Mucosa of stomach (tissue), 1 donor: ENCODE results near the gene SRSF10.
"Not testable (repeated sequence)": the region's sequence is repeated elsewhere in the genome, so short reads cannot be mapped to it uniquely, and the experiment has no call there.

ENCODE experiments used
- H3K27me3 ChIP-seq: one replicate; pipeline ENCODE4 v1.7.0; 2013; ENCODE audit warnings: mild to moderate bottlenecking, low read length; ENCODE audit not compliant: control insufficient read depth, insufficient read depth
- H3K36me3 ChIP-seq: one replicate; pipeline ENCODE4 v1.7.0; 2013; ENCODE audit warnings: low read length; ENCODE audit not compliant: control insufficient read depth, insufficient read depth
- H3K4me1 ChIP-seq: one replicate; pipeline ENCODE4 v1.7.0; 2013; ENCODE audit warnings: mild to moderate bottlenecking, low read length; ENCODE audit not compliant: control insufficient read depth, insufficient read depth
- H3K4me3 ChIP-seq: one replicate; pipeline ENCODE4 v1.7.0; 2013; ENCODE audit warnings: low read length
- H3K9ac ChIP-seq: one replicate; pipeline ENCODE4 v1.7.0; 2013; ENCODE audit warnings: mild to moderate bottlenecking, low read length, moderate library complexity
- H3K9me3 ChIP-seq: one replicate; pipeline ENCODE4 v1.7.0; 2013; ENCODE audit warnings: mild to moderate bottlenecking, low read length, moderate library complexity; ENCODE audit not compliant: control insufficient read depth
- donor health status: Pancreatic carcinoma.

SRSF10 gene

GRCh38 chr1:24009406-24009805, 29.3 kb upstream of the SRSF10 start:
- Histone ChIP-seq H3K4me3 (no peak overlapping the region), H3K36me3 (no peaks in the 10 kb centered on the region), H3K4me1 (peaks cover 15% of the 10 kb centered on the region), H3K9ac (no peak overlapping the region), H3K9me3 (no peaks in the 10 kb centered on the region), H3K27me3 (no peaks in the 10 kb centered on the region)

- not testable (repeated sequence) for H3K9me3 ChIP-seq, H3K36me3 ChIP-seq, H3K4me3 ChIP-seq, H3K9ac ChIP-seq, H3K27me3 ChIP-seq
- H3K4me1 ChIP-seq = peaks cover 15% of the 10 kb centered on the region
These were observed 28.6 kb upstream of the SRSF10 start for GRCh38 chr1:24008574-24009184.

- H3K36me3 ChIP-seq = no peaks in the 10 kb centered on the region
- H3K9ac ChIP-seq = no peak overlapping the region
- H3K4me1 ChIP-seq = peaks cover 15% of the 10 kb centered on the region
- H3K9me3 ChIP-seq = no peaks in the 10 kb centered on the region
- H3K4me3 ChIP-seq = no peak overlapping the region
- H3K27me3 ChIP-seq = no peaks in the 10 kb centered on the region
These were observed 27.0 kb upstream of the SRSF10 start for GRCh38 chr1:24007079-24007478.

- Histone ChIP-seq H3K36me3 (no peaks in the 10 kb centered on the region), H3K4me3 (no peak overlapping the region), H3K9ac (no peak overlapping the region), H3K27me3 (no peaks in the 10 kb centered on the region), H3K4me1 (peaks cover 10% of the 10 kb centered on the region), H3K9me3 (no peaks in the 10 kb centered on the region)
These were observed 25.0 kb upstream of the SRSF10 start for GRCh38 chr1:24005163-24005562.

GRCh38 chr1:24004132-24004531, 24.0 kb upstream of the SRSF10 start:
- peaks cover under 1% of the 10 kb centered on the region for H3K4me1 ChIP-seq

GRCh38 chr1:24003331-24003972, 23.3 kb upstream of the SRSF10 start:
- Histone ChIP-seq H3K9ac (no peak overlapping the region), H3K4me3 (no peak overlapping the region)

More at GRCh38 chr1:24004132-24004531, 24.0 kb upstream of the SRSF10 start:
- H3K9ac ChIP-seq = no peak overlapping the region
- no peaks in the 10 kb centered on the region for H3K27me3 ChIP-seq
- no peaks in the 10 kb centered on the region for H3K36me3 ChIP-seq
- no peak overlapping the region for H3K4me3 ChIP-seq
- no peaks in the 10 kb centered on the region for H3K9me3 ChIP-seq

GRCh38 chr1:24002695-24003094, 22.6 kb upstream of the SRSF10 start:
- Histone ChIP-seq H3K27me3 (no peaks in the 10 kb centered on the region), H3K9me3 (no peaks in the 10 kb centered on the region), H3K4me1 (no peaks in the 10 kb centered on the region), H3K36me3 (no peaks in the 10 kb centered on the region), H3K9ac (no peak overlapping the region), H3K4me3 (no peak overlapping the region)

More at GRCh38 chr1:24003331-24003972, 23.3 kb upstream of the SRSF10 start:
- Histone ChIP-seq H3K27me3 (no peaks in the 10 kb centered on the region), H3K36me3 (no peaks in the 10 kb centered on the region), H3K4me1 (no peaks in the 10 kb centered on the region), H3K9me3 (no peaks in the 10 kb centered on the region)

- no peak overlapping the region for H3K9ac ChIP-seq
- no peaks in the 10 kb centered on the region for H3K36me3 ChIP-seq
These were observed 19.1 kb upstream of the SRSF10 start for GRCh38 chr1:23999156-23999671.

GRCh38 chr1:23997812-23998211, 17.7 kb upstream of the SRSF10 start:
- H3K9ac ChIP-seq = no peak overlapping the region
- no peaks in the 10 kb centered on the region for H3K36me3 ChIP-seq
- H3K27me3 ChIP-seq = no peaks in the 10 kb centered on the region
- H3K9me3 ChIP-seq = no peaks in the 10 kb centered on the region
- H3K4me3 ChIP-seq = no peak overlapping the region
- no peaks in the 10 kb centered on the region for H3K4me1 ChIP-seq

More at GRCh38 chr1:23999156-23999671, 19.1 kb upstream of the SRSF10 start:
- Histone ChIP-seq H3K4me1 (no peaks in the 10 kb centered on the region), H3K9me3 (no peaks in the 10 kb centered on the region), H3K4me3 (no peak overlapping the region), H3K27me3 (no peaks in the 10 kb centered on the region)

GRCh38 chr1:23996700-23997229, 16.6 kb upstream of the SRSF10 start:
- H3K27me3 ChIP-seq = no peaks in the 10 kb centered on the region
- no peaks in the 10 kb centered on the region for H3K9me3 ChIP-seq
- H3K9ac ChIP-seq = no peak overlapping the region
- no peak overlapping the region for H3K4me3 ChIP-seq
- H3K36me3 ChIP-seq = no peaks in the 10 kb centered on the region
- no peaks in the 10 kb centered on the region for H3K4me1 ChIP-seq

- H3K4me3 ChIP-seq = no peak overlapping the region
- no peaks in the 10 kb centered on the region for H3K4me1 ChIP-seq
- H3K9ac ChIP-seq = no peak overlapping the region
- no peaks in the 10 kb centered on the region for H3K36me3 ChIP-seq
- no peaks in the 10 kb centered on the region for H3K27me3 ChIP-seq
- no peaks in the 10 kb centered on the region for H3K9me3 ChIP-seq
These were observed 15.3 kb upstream of the SRSF10 start for GRCh38 chr1:23995431-23995837.

GRCh38 chr1:23992011-23992410, 11.9 kb upstream of the SRSF10 start:
- not testable (repeated sequence) for H3K4me1 ChIP-seq, H3K36me3 ChIP-seq, H3K9me3 ChIP-seq

More at GRCh38 chr1:23992011-23992410, 11.9 kb upstream of the SRSF10 start:
- not testable (repeated sequence) for H3K27me3 ChIP-seq, H3K4me3 ChIP-seq, H3K9ac ChIP-seq
